ENCODE data around the gene PHLDB1.
"Not testable (repeated sequence)": the region's sequence is repeated elsewhere in the genome, so short reads cannot be mapped to it uniquely, and the experiment has no call there.

PHLDB1 gene

GRCh38 chr11:118671254-118671653 lies 63.8 kb downstream of the PHLDB1 start:
- H3K36me3 ChIP-seq (ENCODE audit: control insufficient read depth, low read depth, low read length), result no peaks in the 10 kb centered on the region
- H3K4me1 ChIP-seq (ENCODE audit: control insufficient read depth, low read depth, low read length), result no peaks in the 10 kb centered on the region
- peaks cover 7% of the 10 kb centered on the region for H3K9me3 ChIP-seq (ENCODE audit: control insufficient read depth, low read depth, low read length)
- H3K27ac ChIP-seq (ENCODE audit: low read length), result no peak overlapping the region
- no peak overlapping the region for H3K9ac ChIP-seq (ENCODE audit: low read length)
- no peaks in the 10 kb centered on the region for H3K27me3 ChIP-seq (ENCODE audit: control insufficient read depth, insufficient read depth, low read length)
- H3K4me3 ChIP-seq (ENCODE audit: low read length), result no peak overlapping the region

GRCh38 chr11:118672846-118673245 lies 65.4 kb downstream of the PHLDB1 start:
- no peaks in the 10 kb centered on the region for H3K27me3 ChIP-seq (ENCODE audit: control insufficient read depth, insufficient read depth, low read length)
- H3K9me3 ChIP-seq (ENCODE audit: control insufficient read depth, low read depth, low read length), result peaks cover 7% of the 10 kb centered on the region
- no peak overlapping the region for H3K4me3 ChIP-seq (ENCODE audit: low read length)
- H3K36me3 ChIP-seq (ENCODE audit: control insufficient read depth, low read depth, low read length), result no peaks in the 10 kb centered on the region
- H3K9ac ChIP-seq (ENCODE audit: low read length), result no peak overlapping the region
- no peak overlapping the region for H3K27ac ChIP-seq (ENCODE audit: low read length)
- H3K4me1 ChIP-seq (ENCODE audit: control insufficient read depth, low read depth, low read length), result no peaks in the 10 kb centered on the region

DNA sequence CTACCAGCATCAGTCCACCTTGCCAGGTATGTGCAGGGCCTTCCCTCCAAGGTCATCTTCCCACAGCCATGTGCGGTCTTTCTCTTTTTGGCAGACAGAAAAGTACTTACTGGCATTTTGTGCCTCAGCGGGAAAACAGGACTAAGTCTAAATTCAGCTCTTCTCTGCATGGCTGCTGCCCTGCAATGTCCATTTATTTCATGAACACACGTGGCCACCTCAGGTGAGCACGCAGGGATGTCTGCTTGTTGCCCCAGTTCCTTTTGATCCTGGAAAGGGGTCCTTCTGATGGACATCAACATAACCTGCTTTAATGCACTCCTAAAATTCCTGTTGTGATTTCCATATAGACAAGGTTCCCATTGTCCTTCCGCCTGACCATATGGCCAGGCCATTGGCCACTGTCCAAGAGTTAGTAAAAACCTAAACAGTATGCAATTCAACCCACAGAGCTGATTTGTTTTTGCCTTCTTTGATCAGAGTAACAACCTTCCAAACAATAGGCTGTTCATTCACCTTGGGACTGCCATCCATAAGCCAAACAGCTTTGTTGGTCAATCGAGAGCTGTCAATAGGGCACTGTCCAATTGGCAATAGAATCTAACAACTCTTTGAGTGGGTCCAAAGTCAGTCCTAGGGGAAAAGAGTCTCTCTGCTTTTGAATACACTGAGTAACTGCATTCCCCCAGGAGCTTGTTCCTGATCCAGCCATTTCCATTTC lies 66.1 kb downstream of the PHLDB1 start:
- Histone ChIP-seq H3K4me3 (ENCODE audit: low read length) (no peak overlapping the region), H3K36me3 (ENCODE audit: control insufficient read depth, low read depth, low read length) (no peaks in the 10 kb centered on the region), H3K4me1 (ENCODE audit: control insufficient read depth, low read depth, low read length) (no peaks in the 10 kb centered on the region), H3K9me3 (ENCODE audit: control insufficient read depth, low read depth, low read length) (peaks cover 7% of the 10 kb centered on the region), H3K9ac (ENCODE audit: low read length) (no peak overlapping the region), H3K27me3 (ENCODE audit: control insufficient read depth, insufficient read depth, low read length) (no peaks in the 10 kb centered on the region), H3K27ac (ENCODE audit: low read length) (no peak overlapping the region)

DNA sequence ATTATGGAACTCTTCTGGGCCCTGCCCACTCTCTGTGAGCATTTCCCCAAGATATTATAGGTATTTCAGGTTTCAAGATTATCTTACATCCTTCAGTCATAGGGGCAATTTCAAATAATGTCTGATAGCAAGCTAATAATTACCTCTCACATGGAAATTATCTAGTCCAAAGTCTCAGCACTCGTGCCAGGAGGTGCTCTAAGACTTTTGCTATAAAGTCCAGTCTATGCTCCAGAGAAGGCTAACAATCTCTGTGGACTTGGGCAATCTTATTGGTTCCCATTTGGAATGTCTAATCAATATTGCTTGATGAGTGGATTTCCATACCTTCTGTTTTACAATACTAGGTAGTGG lies 66.6 kb downstream of the PHLDB1 start:
- Histone ChIP-seq H3K4me3 (ENCODE audit: low read length) (no peak overlapping the region), H3K9ac (ENCODE audit: low read length) (no peak overlapping the region), H3K27me3 (ENCODE audit: control insufficient read depth, insufficient read depth, low read length) (no peaks in the 10 kb centered on the region), H3K27ac (ENCODE audit: low read length) (no peak overlapping the region), H3K9me3 (ENCODE audit: control insufficient read depth, low read depth, low read length) (peaks cover 7% of the 10 kb centered on the region), H3K36me3 (ENCODE audit: control insufficient read depth, low read depth, low read length) (no peaks in the 10 kb centered on the region), H3K4me1 (ENCODE audit: control insufficient read depth, low read depth, low read length) (no peaks in the 10 kb centered on the region)

GRCh38 chr11:118677977-118678376 lies 70.6 kb downstream of the PHLDB1 start:
- no peaks in the 10 kb centered on the region for H3K4me1 ChIP-seq (ENCODE audit: control insufficient read depth, low read depth, low read length)
- H3K4me3 ChIP-seq (ENCODE audit: low read length), result no peak overlapping the region
- no peak overlapping the region for H3K27ac ChIP-seq (ENCODE audit: low read length)
- no peaks in the 10 kb centered on the region for H3K36me3 ChIP-seq (ENCODE audit: control insufficient read depth, low read depth, low read length)
- H3K27me3 ChIP-seq (ENCODE audit: control insufficient read depth, insufficient read depth, low read length), result no peaks in the 10 kb centered on the region
- peaks cover 7% of the 10 kb centered on the region for H3K9me3 ChIP-seq (ENCODE audit: control insufficient read depth, low read depth, low read length)
- H3K9ac ChIP-seq (ENCODE audit: low read length), result no peak overlapping the region

GRCh38 chr11:118678908-118679307 lies 71.5 kb downstream of the PHLDB1 start:
- not testable (repeated sequence) for H3K36me3 ChIP-seq (ENCODE audit: control insufficient read depth, low read depth, low read length); H3K4me3 ChIP-seq (ENCODE audit: low read length); H3K27me3 ChIP-seq (ENCODE audit: control insufficient read depth, insufficient read depth, low read length); H3K9me3 ChIP-seq (ENCODE audit: control insufficient read depth, low read depth, low read length); H3K27ac ChIP-seq (ENCODE audit: low read length); H3K9ac ChIP-seq (ENCODE audit: low read length); H3K4me1 ChIP-seq (ENCODE audit: control insufficient read depth, low read depth, low read length)

DNA sequence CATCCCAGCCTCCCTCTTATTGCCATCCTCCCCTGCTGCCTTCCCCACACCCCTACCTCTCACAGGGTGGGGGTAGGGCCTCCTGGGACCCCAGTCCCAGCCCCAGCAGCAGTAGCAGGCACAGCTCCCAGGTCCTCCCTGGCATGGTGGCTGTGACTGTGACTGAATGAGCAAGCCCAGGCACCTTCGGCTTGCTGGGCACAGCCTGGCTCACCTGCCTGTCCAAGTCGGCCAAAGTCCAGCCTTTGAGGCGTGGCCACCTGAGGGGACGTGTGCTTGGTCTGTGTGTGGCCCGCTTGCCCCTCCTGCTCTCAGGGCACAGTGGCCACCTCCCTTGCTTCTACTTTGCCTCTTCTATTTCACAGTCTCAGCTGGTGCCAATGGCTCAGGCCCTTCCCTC lies 72.1 kb downstream of the PHLDB1 start, which contains the start of gene TREH:
TREH (minus strand) TSS at position 168 of the 400 bp plus-strand sequence; CDS start at position 145, 23 bp downstream.
- H3K4me3 ChIP-seq (ENCODE audit: low read length), result no peak within 1 kb of the TSS
- H3K27ac ChIP-seq (ENCODE audit: low read length), result no peak within 1 kb of the TSS
- no peak within 1 kb of the TSS for H3K9ac ChIP-seq (ENCODE audit: low read length)
- no peaks in the 10 kb centered on the region for H3K36me3 ChIP-seq (ENCODE audit: control insufficient read depth, low read depth, low read length)
- H3K9me3 ChIP-seq (ENCODE audit: control insufficient read depth, low read depth, low read length), result peaks cover 7% of the 10 kb centered on the region
- no peaks in the 10 kb centered on the region for H3K4me1 ChIP-seq (ENCODE audit: control insufficient read depth, low read depth, low read length)
- H3K27me3 ChIP-seq (ENCODE audit: control insufficient read depth, insufficient read depth, low read length), result no peaks in the 10 kb centered on the region

DNA sequence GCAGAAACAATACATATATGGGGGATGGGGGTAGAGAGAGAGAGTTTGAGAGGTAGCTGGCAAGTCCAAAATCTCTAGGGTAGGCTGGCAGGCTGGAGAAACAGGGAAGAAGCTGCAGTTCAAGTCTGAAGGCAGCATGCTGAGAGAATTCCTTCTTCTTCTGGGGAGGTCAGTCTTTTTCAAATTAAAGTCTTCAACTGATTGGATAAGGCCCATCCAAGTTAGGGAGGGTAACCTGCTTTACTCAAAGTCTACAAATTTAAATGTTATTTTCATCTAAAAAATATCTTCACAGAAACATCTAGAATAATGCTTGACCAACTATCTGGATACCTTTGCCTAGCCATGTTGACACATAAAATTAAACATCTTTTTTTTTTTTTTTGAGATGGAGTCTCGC lies 75.0 kb downstream of the PHLDB1 start:
- Histone ChIP-seq H3K9ac (ENCODE audit: low read length) (no peak overlapping the region), H3K36me3 (ENCODE audit: control insufficient read depth, low read depth, low read length) (no peaks in the 10 kb centered on the region), H3K4me3 (ENCODE audit: low read length) (no peak overlapping the region), H3K9me3 (ENCODE audit: control insufficient read depth, low read depth, low read length) (no peaks in the 10 kb centered on the region), H3K4me1 (ENCODE audit: control insufficient read depth, low read depth, low read length) (no peaks in the 10 kb centered on the region), H3K27ac (ENCODE audit: low read length) (no peak overlapping the region), H3K27me3 (ENCODE audit: control insufficient read depth, insufficient read depth, low read length) (no peaks in the 10 kb centered on the region)

- H3K9me3 ChIP-seq (ENCODE audit: control insufficient read depth, low read depth, low read length); H3K27ac ChIP-seq (ENCODE audit: low read length); H3K36me3 ChIP-seq (ENCODE audit: control insufficient read depth, low read depth, low read length); H3K9ac ChIP-seq (ENCODE audit: low read length); H3K4me1 ChIP-seq (ENCODE audit: control insufficient read depth, low read depth, low read length); H3K27me3 ChIP-seq (ENCODE audit: control insufficient read depth, insufficient read depth, low read length); H3K4me3 ChIP-seq (ENCODE audit: low read length): not testable (repeated sequence)
Observed at GRCh38 chr11:118682939-118683338, 75.5 kb downstream of the PHLDB1 start.

GRCh38 chr11:118684187-118684586 lies 76.8 kb downstream of the PHLDB1 start:
- Histone ChIP-seq H3K36me3 (ENCODE audit: control insufficient read depth, low read depth, low read length) (no peaks in the 10 kb centered on the region), H3K4me1 (ENCODE audit: control insufficient read depth, low read depth, low read length) (no peaks in the 10 kb centered on the region), H3K9ac (ENCODE audit: low read length) (no peak overlapping the region), H3K4me3 (ENCODE audit: low read length) (no peak overlapping the region), H3K27me3 (ENCODE audit: control insufficient read depth, insufficient read depth, low read length) (no peaks in the 10 kb centered on the region), H3K27ac (ENCODE audit: low read length) (no peak overlapping the region), H3K9me3 (ENCODE audit: control insufficient read depth, low read depth, low read length) (no peaks in the 10 kb centered on the region)

- Histone ChIP-seq H3K27ac (ENCODE audit: low read length) (no peak overlapping the region), H3K4me3 (ENCODE audit: low read length) (no peak overlapping the region), H3K4me1 (ENCODE audit: control insufficient read depth, low read depth, low read length) (peaks cover 8% of the 10 kb centered on the region), H3K9ac (ENCODE audit: low read length) (no peak overlapping the region), H3K36me3 (ENCODE audit: control insufficient read depth, low read depth, low read length) (no peaks in the 10 kb centered on the region), H3K9me3 (ENCODE audit: control insufficient read depth, low read depth, low read length) (no peaks in the 10 kb centered on the region), H3K27me3 (ENCODE audit: control insufficient read depth, insufficient read depth, low read length) (no peaks in the 10 kb centered on the region)
Observed at GRCh38 chr11:118687906-118688305, 80.5 kb downstream of the PHLDB1 start.

- not testable (repeated sequence) for H3K4me1 ChIP-seq (ENCODE audit: control insufficient read depth, low read depth, low read length); H3K9me3 ChIP-seq (ENCODE audit: control insufficient read depth, low read depth, low read length); H3K27ac ChIP-seq (ENCODE audit: low read length); H3K36me3 ChIP-seq (ENCODE audit: control insufficient read depth, low read depth, low read length); H3K9ac ChIP-seq (ENCODE audit: low read length); H3K4me3 ChIP-seq (ENCODE audit: low read length); H3K27me3 ChIP-seq (ENCODE audit: control insufficient read depth, insufficient read depth, low read length)
Observed at GRCh38 chr11:118688339-118688738, 80.9 kb downstream of the PHLDB1 start.

Data from iPS-18a (cell line).